Ovary (tissue), 9 donors: ENCODE data around the gene EXOC3. TPM values are rescaled to one million over a fixed set of nuclear protein-coding genes. Genes with fewer than 3 reads are reported as not detected.

Experiments
- DNase-seq, 5 donors: peaks; one replicate each; pipeline ENCODE4 v3.0.0-alpha.2; 2019 to 2020
- H3K27ac ChIP-seq, 2 donors: fragments of 200-600 bp; one replicate each; pipeline versions ENCODE4 v1.5.1 to v1.8.0; 2019 to 2022
- H3K27me3 ChIP-seq: fragments of 200-600 bp; one replicate; pipeline ENCODE4 v1.8.0; 2022
- H3K36me3 ChIP-seq: fragments of 200-600 bp; sonication (generic); one replicate; pipeline ENCODE4 v1.5.1; 2019
- H3K4me1 ChIP-seq: one replicate; pipeline ENCODE4 v1.8.1; 2013; ENCODE audit warnings: mild to moderate bottlenecking, moderate library complexity; ENCODE audit not compliant: insufficient read depth
- H3K4me3 ChIP-seq: fragments of 200-600 bp; sonication (generic); one replicate; pipeline ENCODE4 v1.5.1; 2017
- H3K9me3 ChIP-seq, 2 donors: fragments of 200-600 bp in 1 of 2; sonication (generic) in 1 of 2; one replicate each; pipeline versions ENCODE4 v1.5.1 to v1.8.1; 2013 to 2019; ENCODE audit warnings: mild to moderate bottlenecking in 1 of 2, moderate library complexity in 1 of 2
- EP300 ChIP-seq: sonication (generic); formaldehyde crosslinking; IDR thresholded peaks from one replicate; pipeline ENCODE4 v1.6.1; 2017; ENCODE audit warnings: antibody characterized with exemption
- POLR2A ChIP-seq: fragments of 450-650 bp; IDR thresholded peaks from one replicate; pipeline ENCODE4 v1.6.1; 2017; ENCODE audit warnings: antibody characterized with exemption, mild to moderate bottlenecking, moderate library complexity
- WGBS, 3 donors: extraction: QIAGEN DNeasy Blood & Tissue Kit in 1 of 3; methylation state at CpG; one replicate each; pipeline versions ENCODE4 v1.1.5 to v1.1.7; 2013 to 2017; 5-methylcytosine and 5-hydroxymethylcytosine counted together
- intact Hi-C, 4 donors: fragments of 100-400 bp; cut with DNase I; formaldehyde crosslinking; loops; one replicate each; pipeline versions ENCODE4 v1.11.0 to v1.15.1; 2022 to 2023
- polyA plus RNA-seq, 2 donors: library from polyadenylated mRNA; stranded (reverse); fragments of 200-250 nt in 1 of 2; fragments of 350-450 nt in 1 of 2; fragmentation: Illumina TruSeq in 1 of 2; extraction: RNeasy Lipid Tissue Mini Kit (QIAGEN cat#74804) in 1 of 2; gene quantifications; one replicate each; pipeline ENCODE4 v1.2.3, GENCODE V29; 2013 to 2014
- total RNA-seq, 7 donors: library from RNA; depleted of rRNA in 2 of 7; stranded (reverse); fragments of >200 nt in 2 of 7; fragmentation: NEBNext Ultra II Directional in 3 of 7; extraction: Animal tissue kit (Norgen Biotek cat#: 25700) in 3 of 7; gene quantifications; one replicate each; pipeline versions ENCODE4 v1.1.0 to v1.2.4, GENCODE V29; 2016 to 2023
- TF ChIP-seq, protein P1 (sequence below), 3 donors: fragments of 450-650 bp in 2 of 3; fragments of 200-600 bp in 1 of 3; IDR thresholded peaks; one replicate each; pipeline versions ENCODE4 v1.5.1 to v1.8.0; 2016 to 2022; ENCODE audit warnings: antibody characterized with exemption in 3 of 3, mild to moderate bottlenecking in 1 of 3
- donor health status: DM: no; HTN: no; CAD: no; lungs with moderate emphysema.
- donor health status: DM: no; HTN: no; CAD: no.
- donor health status: Bipolar disorder and iron deficiency.
- donor health status: DM: yes; HTN: yes; CAD: no.
- donor health status: DM: no; HTN: no; CAD: no.
- donor health status: DM: yes; HTN: yes; CAD: no.

EXOC3 gene
- total and polyA plus RNA-seq, 9 donors, result 25.5 to 67.4 (median 49.4) TPM

DNA sequence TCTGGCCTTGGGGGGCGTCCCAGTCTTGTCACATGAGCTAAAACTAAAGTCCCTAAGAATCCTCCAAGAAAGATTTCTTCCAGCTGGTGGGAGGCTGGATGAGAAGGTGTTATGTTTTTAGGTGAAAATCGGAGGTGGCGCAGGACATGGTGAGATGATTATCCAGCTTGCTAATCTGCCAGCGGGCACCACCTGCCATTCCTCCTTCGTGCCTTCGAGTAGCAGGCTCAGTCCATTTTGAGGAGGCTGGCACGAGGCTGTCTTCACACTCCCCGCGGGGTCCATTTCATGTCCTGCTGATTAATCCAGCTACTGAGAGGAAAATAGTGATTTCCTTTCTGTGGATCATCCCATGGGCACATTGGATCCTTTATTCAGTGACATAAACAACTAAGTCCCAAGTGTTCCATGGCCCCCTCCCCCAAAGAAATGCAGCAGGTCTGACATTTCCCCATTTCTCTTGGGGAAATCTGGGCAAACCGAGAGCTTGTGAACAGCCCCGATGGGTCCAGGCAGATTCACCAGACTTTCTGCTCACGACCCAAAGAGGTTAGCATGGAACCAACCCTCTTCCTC lies 38.2 kb upstream of the EXOC3 start:
- no peaks in the 10 kb centered on the region for H3K9me3 ChIP-seq
- peaks cover 7% of the 10 kb centered on the region for H3K4me1 ChIP-seq
- H3K36me3 ChIP-seq, result no peaks in the 10 kb centered on the region
- peak in 2 of 5 donors; percentile 3 to 7 for DNase-seq
- H3K4me3 ChIP-seq, result no peak overlapping the region
- TF ChIP-seq EP300 (no peak), POLR2A (no peak)
- TF ChIP-seq, protein P1, sequence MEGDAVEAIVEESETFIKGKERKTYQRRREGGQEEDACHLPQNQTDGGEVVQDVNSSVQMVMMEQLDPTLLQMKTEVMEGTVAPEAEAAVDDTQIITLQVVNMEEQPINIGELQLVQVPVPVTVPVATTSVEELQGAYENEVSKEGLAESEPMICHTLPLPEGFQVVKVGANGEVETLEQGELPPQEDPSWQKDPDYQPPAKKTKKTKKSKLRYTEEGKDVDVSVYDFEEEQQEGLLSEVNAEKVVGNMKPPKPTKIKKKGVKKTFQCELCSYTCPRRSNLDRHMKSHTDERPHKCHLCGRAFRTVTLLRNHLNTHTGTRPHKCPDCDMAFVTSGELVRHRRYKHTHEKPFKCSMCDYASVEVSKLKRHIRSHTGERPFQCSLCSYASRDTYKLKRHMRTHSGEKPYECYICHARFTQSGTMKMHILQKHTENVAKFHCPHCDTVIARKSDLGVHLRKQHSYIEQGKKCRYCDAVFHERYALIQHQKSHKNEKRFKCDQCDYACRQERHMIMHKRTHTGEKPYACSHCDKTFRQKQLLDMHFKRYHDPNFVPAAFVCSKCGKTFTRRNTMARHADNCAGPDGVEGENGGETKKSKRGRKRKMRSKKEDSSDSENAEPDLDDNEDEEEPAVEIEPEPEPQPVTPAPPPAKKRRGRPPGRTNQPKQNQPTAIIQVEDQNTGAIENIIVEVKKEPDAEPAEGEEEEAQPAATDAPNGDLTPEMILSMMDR (IDR thresholded peaks at IDR 0.05), result no peak
- intact Hi-C loops, result no loop called here
- 88 to 92% (median 91%) methylated on average over 12 of the region's 12 CpGs for WGBS, 3 donors
- H3K27ac ChIP-seq, result no peak overlapping the region
- no peaks in the 10 kb centered on the region for H3K27me3 ChIP-seq

DNA sequence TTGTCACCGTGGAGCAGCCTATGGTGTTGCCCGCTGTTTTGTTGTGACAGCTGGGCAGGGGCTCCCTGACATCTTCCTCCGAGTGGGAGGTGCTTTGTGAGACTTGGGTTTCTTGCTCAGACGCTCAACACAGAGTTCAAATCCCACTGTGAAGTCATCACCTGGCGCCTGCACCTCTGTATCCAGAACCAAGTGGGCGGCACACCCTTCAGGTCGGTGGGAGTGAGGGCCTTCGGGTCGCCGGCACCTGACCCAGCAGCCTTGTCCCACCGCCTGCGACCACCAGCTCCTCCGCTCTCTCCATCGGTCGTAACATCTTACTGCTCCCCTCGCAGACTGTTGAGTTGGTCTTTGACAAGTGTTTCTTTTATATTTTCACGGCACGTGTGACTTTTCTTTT lies 37.6 kb upstream of the EXOC3 start:
- DNase-seq, result peak in 1 of 5 donors; percentile 7
- Histone ChIP-seq H3K27ac (no peak overlapping the region), H3K4me3 (no peak overlapping the region), H3K4me1 (peaks cover 6% of the 10 kb centered on the region), H3K36me3 (no peaks in the 10 kb centered on the region), H3K9me3 (no peaks in the 10 kb centered on the region), H3K27me3 (no peaks in the 10 kb centered on the region)
- WGBS, 3 donors, result 83 to 89% (median 83%) methylated on average over 18 of the region's 18 CpGs
- no peak for TF ChIP-seq EP300
- TF ChIP-seq, protein P1 (IDR thresholded peaks at IDR 0.05), result no peak
- no peak for TF ChIP-seq POLR2A
- intact Hi-C loops, result no loop called here

DNA sequence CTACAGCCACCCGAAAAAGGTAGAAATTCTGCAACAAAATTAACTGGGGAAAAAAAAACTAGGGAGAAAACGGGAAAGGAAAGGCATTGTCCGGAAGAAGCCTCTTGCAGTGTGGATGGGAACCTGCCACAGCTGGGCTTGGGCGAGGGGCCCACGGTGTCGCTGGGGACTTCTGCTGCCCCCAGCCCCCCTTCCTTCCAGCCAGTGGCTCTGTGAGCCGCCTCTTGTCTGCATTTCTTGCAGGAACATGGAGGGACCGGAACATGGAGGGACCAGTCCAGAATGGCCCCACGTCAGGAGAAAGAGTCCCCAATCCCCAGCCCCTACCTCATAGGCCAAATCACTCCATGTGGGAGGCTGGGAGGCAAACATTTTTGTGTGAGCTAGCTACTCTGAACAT lies 36.9 kb upstream of the EXOC3 start:
- DNase-seq, result peak in 1 of 5 donors; percentile 2

DNA sequence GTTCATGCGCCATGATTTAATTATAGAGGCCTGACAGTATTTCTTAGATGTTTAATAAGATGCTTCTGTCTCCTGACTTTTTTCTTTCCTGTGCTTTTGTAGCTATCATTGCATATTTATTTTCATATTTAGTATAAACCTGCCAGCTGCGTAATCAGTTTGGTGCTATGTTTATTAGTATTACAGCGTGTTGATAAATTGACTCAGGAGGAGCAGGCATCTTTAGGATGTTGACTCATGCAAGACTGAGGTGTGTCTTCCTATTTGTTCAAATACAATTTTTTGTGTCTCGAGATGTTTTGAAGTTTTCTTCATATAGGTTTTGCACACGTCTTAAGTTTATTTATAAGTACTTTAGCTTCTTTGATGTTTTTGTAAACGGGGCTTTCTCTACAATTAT lies 35.9 kb upstream of the EXOC3 start:
- Histone ChIP-seq H3K36me3 (no peaks in the 10 kb centered on the region), H3K4me3 (no peak overlapping the region), H3K4me1 (no peaks in the 10 kb centered on the region), H3K27me3 (no peaks in the 10 kb centered on the region), H3K27ac (no peak overlapping the region), H3K9me3 (no peaks in the 10 kb centered on the region)
- TF ChIP-seq, protein P1 (IDR thresholded peaks at IDR 0.05), result no peak
- TF ChIP-seq EP300 (no peak), POLR2A (no peak)
- 78 to 82% (median 79%) methylated on average over 6 of the region's 6 CpGs for WGBS, 3 donors
- intact Hi-C loops, result no loop called here
- DNase-seq, result no peak

More for the DNA sequence above, 36.9 kb upstream of the EXOC3 start:
- Histone ChIP-seq H3K9me3 (no peaks in the 10 kb centered on the region), H3K36me3 (no peaks in the 10 kb centered on the region), H3K4me3 (no peak overlapping the region), H3K27ac (no peak overlapping the region), H3K27me3 (no peaks in the 10 kb centered on the region), H3K4me1 (peaks cover 3% of the 10 kb centered on the region)
- 87 to 88% (median 88%) methylated on average over 9 of the region's 9 CpGs for WGBS, 3 donors
- intact Hi-C loops, result no loop called here
- TF ChIP-seq EP300, result no peak
- TF ChIP-seq POLR2A, result no peak
- TF ChIP-seq, protein P1 (IDR thresholded peaks at IDR 0.05), result no peak
